ENCODE results near the gene ZDHHC7. TPM values are rescaled to one million over a fixed set of nuclear protein-coding genes. Genes with fewer than 3 reads are reported as not detected.
A peak's percentile ranks its signal among the peaks of the same experiment; 100 is the strongest.

ZDHHC7 gene
- total and polyA plus RNA-seq, 2 of the 8 experiments (the other 6 are each of a cell fraction or from before 2014, with no cell fraction given), result 40.5 to 56.3 TPM

DNA sequence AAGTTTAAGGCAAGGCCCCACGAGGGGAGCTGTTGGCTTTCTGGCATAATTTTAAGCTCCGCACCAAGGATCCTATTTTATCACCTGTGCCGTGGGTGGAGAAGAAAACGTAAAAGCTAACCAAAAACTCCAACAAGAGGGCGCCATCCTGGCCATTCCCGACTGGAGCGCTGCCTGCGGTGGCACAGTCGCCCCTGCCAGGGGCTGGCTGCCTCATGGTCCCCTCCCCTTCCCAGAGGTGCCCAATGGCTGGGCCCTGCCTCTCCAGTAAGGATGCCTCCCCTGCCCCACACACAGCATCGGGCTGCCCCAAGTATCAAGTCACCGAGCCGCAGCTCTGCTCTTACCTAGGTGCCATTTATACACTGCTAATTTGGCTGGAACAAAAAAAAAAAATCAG is 36.3 kb downstream of the ZDHHC7 start:
- Histone ChIP-seq H2AK5ac (ENCODE audit: low read depth, low read length) (no peak overlapping the region), H3K9ac (replicated peaks in 1 of 4; ENCODE audit: extremely low read depth in 1 of 4, low read depth in 3 of 4, low read length in 3 of 4) (no peak overlapping the region), H2BK12ac (ENCODE audit: low read depth, low read length) (no peak overlapping the region), H3K18ac (ENCODE audit: extremely low read depth, low read length) (no peak overlapping the region), H3K4me3 (ENCODE audit: extremely low read depth in 1 of 4, insufficient read depth in 2 of 4, low read depth in 3 of 4, low read length in 4 of 4) (no peak overlapping the region), H3K36me3 (ENCODE audit: control insufficient read depth in 2 of 4, insufficient read depth in 4 of 4, low read length in 3 of 4) (peaks cover 0 to 30% (median 16%) of the 10 kb centered on the region in 4 experiments; a peak in 6 of 8 replicates), H3K27me3 (replicated peaks in 1 of 4; ENCODE audit: control insufficient read depth in 3 of 4, extremely low read depth in 1 of 4, insufficient read depth in 3 of 4, low read length in 3 of 4) (no peaks in the 10 kb centered on the region), H3K23ac (ENCODE audit: insufficient read length) (no peak overlapping the region), H2BK5ac (ENCODE audit: low read depth, low read length) (no peak overlapping the region), H3K23me2 (ENCODE audit: low read depth, low read length) (no peaks in the 10 kb centered on the region), H3K79me1 (ENCODE audit: low read depth, low read length) (no peaks in the 10 kb centered on the region), H2AFZ (ENCODE audit: low read length) (no peak overlapping the region), H3K79me2 (ENCODE audit: control insufficient read depth in 1 of 2, insufficient read depth in 2 of 2, low read length in 2 of 2) (no peaks in the 10 kb centered on the region), H2BK20ac (ENCODE audit: low read length) (no peak overlapping the region), H4K8ac (ENCODE audit: extremely low read depth, insufficient read depth, low read length) (no peak overlapping the region), H2BK15ac (ENCODE audit: low read length) (no peak overlapping the region), H3K14ac (ENCODE audit: insufficient read length) (no peak overlapping the region), H4K5ac (ENCODE audit: insufficient read length, low read depth, low read length) (no peak overlapping the region), H3K4ac (replicated peaks; ENCODE audit: insufficient read length, low read depth, low read length) (no peak overlapping the region), H4K91ac (replicated peaks; ENCODE audit: insufficient read length, low read length) (no peak overlapping the region), H3K9me3 (ENCODE audit: insufficient read depth in 2 of 2, low read depth in 1 of 2, low read length in 1 of 2) (no peaks in the 10 kb centered on the region), H3K4me2 (ENCODE audit: insufficient read depth in 1 of 2, low read depth in 2 of 2, low read length in 2 of 2) (no peak overlapping the region), H3K4me1 (replicated peaks in 1 of 4; ENCODE audit: control insufficient read depth in 3 of 4, insufficient read depth in 4 of 4, low read length in 3 of 4) (no peaks in the 10 kb centered on the region), H3K27ac (ENCODE audit: low read depth, low read length) (no peak overlapping the region), H4K20me1 (replicated peaks in 1 of 2; ENCODE audit: control insufficient read depth in 1 of 2, insufficient read depth in 2 of 2, low read length in 2 of 2) (no peaks in the 10 kb centered on the region), H2BK120ac (replicated peaks; ENCODE audit: low read depth, low read length) (no peak overlapping the region), H3K56ac (replicated peaks; ENCODE audit: insufficient read length, low read depth, low read length) (no peak overlapping the region)
- TF ChIP-seq BACH1 (IDR thresholded peaks at IDR 0.05; ENCODE audit: low read length), result no peak
- peak in 1 of 2 experiments; percentile 13; a peak in 1 of 4 replicates for TF ChIP-seq RAD21 (IDR thresholded peaks at IDR 0.05 in 1 of 2, conservative IDR thresholded peaks at IDR 0.05 in 1 of 2; ENCODE audit: low read depth in 2 of 2, low read length in 2 of 2)
- no peak for FAIRE-seq
- ChIA-PET CTCF (ENCODE audit: partially characterized antibody) (interaction anchor here (0.6 to 14.4 kb wide), 6 partner anchors 10 to 227 kb away, joined by 3 to 170 read pairs (median 4); no protein-coding TSS in a partner anchor), POLR2A (ENCODE audit: partially characterized antibody) (interaction anchor here (0.6 kb wide), 1 partner anchor 47 kb away, joined by 3 read pairs; no protein-coding TSS in a partner anchor)
- DNase-seq (ENCODE audit: low read depth in 1 of 2, low spot score in 2 of 2), result no peak
- 92% methylated on average over 12 of the region's 12 CpGs; no CpG with 5 or more reads in 1 of the 2 experiments for WGBS, 2 experiments (ENCODE audit: extremely low coverage in 1 of 2, insufficient coverage in 1 of 2, insufficient read length in 1 of 2, insufficient replicate concordance in 2 of 2, low coverage in 1 of 2, low lambda C conversion rate in 2 of 2, missing lambda C conversion rate in 1 of 2)

Measured in H1 (cell line).